PFSK-1 (cell line): ENCODE data around the gene SDCCAG8.

Source experiments
- POLR2AphosphoS5 ChIP-seq: IDR thresholded peaks from 2 replicates; pipeline ENCODE4 v1.6.1; 2012; ENCODE audit warnings: low read depth, mild to moderate bottlenecking, control low read depth, low read length, moderate library complexity
- SIN3A ChIP-seq: IDR thresholded peaks from 2 replicates; pipeline ENCODE4 v1.6.1; 2012; ENCODE audit warnings: mild to moderate bottlenecking, low read length, moderate library complexity, borderline replicate concordance; ENCODE audit not compliant: insufficient read depth
- TAF1 ChIP-seq: IDR thresholded peaks from 2 replicates; pipeline ENCODE4 v1.6.1; 2012; ENCODE audit warnings: low read length, control low read depth, borderline replicate concordance; ENCODE audit not compliant: insufficient read depth

DNA sequence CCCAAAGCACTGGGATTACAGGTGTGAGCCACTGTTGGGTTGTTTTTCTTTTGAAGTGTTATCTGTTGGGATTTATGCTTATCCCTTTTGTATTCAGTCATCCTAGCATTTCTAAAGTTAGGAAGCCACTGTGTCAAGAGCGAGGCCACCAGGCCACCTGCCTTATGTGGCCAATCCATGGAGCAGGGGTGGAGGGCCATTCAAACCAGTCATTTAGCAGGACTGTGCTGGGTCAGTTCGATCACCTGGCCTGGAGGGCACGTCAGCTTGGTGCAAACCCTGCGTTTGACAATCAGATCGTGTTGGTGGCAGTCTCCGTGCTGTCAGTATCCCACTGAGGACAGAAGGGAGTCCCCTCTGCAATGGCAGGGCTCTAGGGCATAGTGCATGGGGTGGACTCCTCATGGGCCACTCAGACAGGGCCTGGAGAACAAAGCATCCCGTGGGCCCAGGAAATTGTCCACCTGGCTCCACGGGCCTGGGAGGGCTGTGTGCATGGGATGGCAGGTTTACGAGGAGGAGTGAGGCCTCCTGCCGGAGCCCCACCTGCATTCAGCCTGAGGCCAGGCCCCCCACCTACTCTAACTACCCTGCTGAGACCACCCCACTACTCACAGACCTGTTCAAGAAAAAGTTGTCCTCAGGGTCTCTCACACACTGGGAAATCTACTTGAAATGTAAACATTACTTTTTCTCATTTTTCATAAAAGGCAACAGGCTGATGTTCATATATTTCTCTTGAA is 242.3 kb downstream of the SDCCAG8 start:
- TF ChIP-seq SIN3A (no peak), POLR2AphosphoS5 (no peak), TAF1 (no peak)
